SH-SY5Y (cell line): ENCODE results near the gene SORT1.

Experiments
- GATA2 ChIP-seq: IDR thresholded peaks from 2 replicates; pipeline ENCODE4 v1.6.1; 2011; ENCODE audit warnings: mild to moderate bottlenecking, low read depth, low read length
- GATA3 ChIP-seq: IDR thresholded peaks from 2 replicates; pipeline ENCODE4 v1.6.1; 2011; ENCODE audit warnings: low read depth, mild to moderate bottlenecking, low read length, moderate library complexity

- TF ChIP-seq GATA2 (no peak), GATA3 (no peak)
Measured at GRCh38 chr1:109412551-109412950, 14.8 kb upstream of the SORT1 start.
